Right atrium auricular region (tissue), 2 donors: ENCODE measurements around the gene PTPRD. TPM values are rescaled to one million over a fixed set of nuclear protein-coding genes. Genes with fewer than 3 reads are reported as not detected.
"Not testable (repeated sequence)": the region's sequence is repeated elsewhere in the genome, so short reads cannot be mapped to it uniquely, and the experiment has no call there.

Source experiments
- DNase-seq: peaks from one replicate; pipeline ENCODE4 v3.0.0-alpha.2; 2019; ENCODE audit warnings: low spot score
- H3K27ac ChIP-seq, 2 donors: fragments of 200-600 bp; sonication (generic); 1 replicate in 1 of 2; 2 replicates in 1 of 2; pipeline ENCODE4 v1.5.1; 2016 to 2019
- H3K27me3 ChIP-seq, 2 donors: fragments of 200-600 bp; sonication (generic); one replicate each; pipeline versions ENCODE4 v1.5.1 to v1.6.0; 2017 to 2019
- H3K36me3 ChIP-seq: fragments of 200-600 bp; sonication (generic); one replicate; pipeline ENCODE4 v1.5.1; 2016
- H3K4me1 ChIP-seq, 2 donors: fragments of 200-600 bp; sonication (generic); one replicate each; pipeline versions ENCODE4 v1.5.1 to v1.6.0; 2017 to 2019
- H3K4me3 ChIP-seq, 2 donors: fragments of 200-600 bp; sonication (generic); 1 replicate in 1 of 2; 2 replicates in 1 of 2; pipeline ENCODE4 v1.5.1; 2017 to 2019; ENCODE audit warnings: mild to moderate bottlenecking in 1 of 2, moderate library complexity in 1 of 2
- H3K9me3 ChIP-seq, 2 donors: fragments of 200-600 bp; sonication (generic); one replicate each; pipeline ENCODE4 v1.5.1; 2019
- CTCF ChIP-seq, 2 donors: fragments of 200-600 bp; sonication (generic); IDR thresholded peaks; one replicate each; pipeline ENCODE4 v1.5.1; 2019; ENCODE audit warnings: antibody characterized with exemption in 2 of 2
- total RNA-seq, 2 donors: library from RNA; depleted of rRNA; stranded (reverse); fragments of >200 nt; gene quantifications; one replicate each; pipeline ENCODE4 v1.1.0, GENCODE V29; 2016

PTPRD gene
- total RNA-seq, 2 donors from 2014 or later: 5.5 to 6.6 TPM

- DNase-seq: no peak
- no peak overlapping the region for H3K27ac ChIP-seq
- no peaks in the 10 kb centered on the region for H3K27me3 ChIP-seq
- no peaks in the 10 kb centered on the region for H3K4me1 ChIP-seq
- no peaks in the 10 kb centered on the region for H3K36me3 ChIP-seq
- H3K4me3 ChIP-seq: no peak overlapping the region
- no peak for TF ChIP-seq CTCF (IDR thresholded peaks at IDR 0.05)
- no peaks in the 10 kb centered on the region for H3K9me3 ChIP-seq
Observed at GRCh38 chr9:9100070-9100469, 1512.7 kb downstream of the PTPRD start.

- TF ChIP-seq CTCF (IDR thresholded peaks at IDR 0.05): no peak
- no peak overlapping the region for H3K4me3 ChIP-seq
- no peak for DNase-seq
Observed at GRCh38 chr9:9099646-9100045, 1513.2 kb downstream of the PTPRD start.

GRCh38 chr9:9097254-9097653 is 1515.5 kb downstream of the PTPRD start:
- not testable (repeated sequence) for H3K36me3 ChIP-seq, H3K27ac ChIP-seq, H3K9me3 ChIP-seq, DNase-seq, H3K27me3 ChIP-seq, H3K4me1 ChIP-seq, H3K4me3 ChIP-seq

More at GRCh38 chr9:9099646-9100045, 1513.2 kb downstream of the PTPRD start:
- Histone ChIP-seq H3K27me3 (no peaks in the 10 kb centered on the region), H3K36me3 (no peaks in the 10 kb centered on the region), H3K4me1 (no peaks in the 10 kb centered on the region), H3K9me3 (no peaks in the 10 kb centered on the region), H3K27ac (no peak overlapping the region)

- Histone ChIP-seq H3K27me3 (no peaks in the 10 kb centered on the region), H3K36me3 (no peaks in the 10 kb centered on the region), H3K4me3 (no peak overlapping the region), H3K4me1 (no peaks in the 10 kb centered on the region), H3K9me3 (no peaks in the 10 kb centered on the region), H3K27ac (no peak overlapping the region)
- TF ChIP-seq CTCF (IDR thresholded peaks at IDR 0.05): no peak
- no peak for DNase-seq
Observed at GRCh38 chr9:9091387-9091786, 1521.4 kb downstream of the PTPRD start.

GRCh38 chr9:9079473-9079872 is 1533.3 kb downstream of the PTPRD start:
- no peak for TF ChIP-seq CTCF (IDR thresholded peaks at IDR 0.05)
- no peak overlapping the region for H3K4me3 ChIP-seq
- no peak overlapping the region for H3K27ac ChIP-seq
- no peaks in the 10 kb centered on the region for H3K27me3 ChIP-seq
- H3K36me3 ChIP-seq: no peaks in the 10 kb centered on the region
- DNase-seq: no peak
- H3K9me3 ChIP-seq: no peaks in the 10 kb centered on the region
- H3K4me1 ChIP-seq: no peaks in the 10 kb centered on the region

- Histone ChIP-seq H3K9me3 (no peaks in the 10 kb centered on the region), H3K36me3 (no peaks in the 10 kb centered on the region), H3K27me3 (no peaks in the 10 kb centered on the region), H3K27ac (no peak overlapping the region), H3K4me3 (no peak overlapping the region), H3K4me1 (no peaks in the 10 kb centered on the region)
- TF ChIP-seq CTCF (IDR thresholded peaks at IDR 0.05): no peak
- no peak for DNase-seq
Observed at GRCh38 chr9:9078301-9078700, 1534.5 kb downstream of the PTPRD start.
